Measurements from ENCODE around the gene FHIT. TPM values are rescaled to one million over a fixed set of nuclear protein-coding genes. Genes with fewer than 3 reads are reported as not detected.
A peak's percentile ranks its signal among the peaks of the same experiment; 100 is the strongest.

The FHIT gene
- total and polyA plus RNA-seq, 4 donors = 6.9 to 16.5 (median 9.9) TPM

DNA sequence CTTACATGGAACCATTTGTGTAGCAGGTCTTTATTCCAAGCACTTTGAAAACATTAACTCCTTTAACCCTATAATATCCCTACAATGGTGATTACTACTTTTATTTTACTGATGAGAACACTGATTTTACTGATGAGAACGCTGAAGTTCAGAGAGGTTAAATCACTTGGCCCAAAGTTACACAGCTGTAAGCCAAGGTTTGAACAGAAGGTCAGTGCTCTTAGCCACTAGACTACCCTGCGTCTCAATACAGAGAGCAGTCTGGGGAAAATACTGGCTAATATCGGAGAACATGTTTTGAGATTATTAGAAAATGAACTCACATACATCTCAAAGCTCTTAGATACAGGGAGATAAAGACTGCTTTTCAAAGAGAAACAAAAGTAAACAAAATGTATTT is 827.2 kb downstream of the FHIT start:
- no peaks in the 10 kb centered on the region for H3K27me3 ChIP-seq (ENCODE audit: control insufficient read depth, insufficient read depth, low read length)
- no peak overlapping the region for H3K4me3 ChIP-seq (ENCODE audit: low read depth, low read length)
- no CpG with 5 or more reads among the region's 3 CpGs for WGBS (ENCODE audit: insufficient coverage)
- no peak overlapping the region for H3K27ac ChIP-seq (ENCODE audit: low read depth, low read length)
- no peaks in the 10 kb centered on the region for H3K4me1 ChIP-seq (ENCODE audit: control insufficient read depth, insufficient read depth, low read length)
- no peaks in the 10 kb centered on the region for H3K9me3 ChIP-seq (ENCODE audit: control insufficient read depth, insufficient read depth, low read length)
- no peak for DNase-seq (ENCODE audit: low read depth in 4 of 6, low spot score in 6 of 6)
- H3K36me3 ChIP-seq (ENCODE audit: control insufficient read depth, insufficient read depth, low read length) = no peaks in the 10 kb centered on the region

DNA sequence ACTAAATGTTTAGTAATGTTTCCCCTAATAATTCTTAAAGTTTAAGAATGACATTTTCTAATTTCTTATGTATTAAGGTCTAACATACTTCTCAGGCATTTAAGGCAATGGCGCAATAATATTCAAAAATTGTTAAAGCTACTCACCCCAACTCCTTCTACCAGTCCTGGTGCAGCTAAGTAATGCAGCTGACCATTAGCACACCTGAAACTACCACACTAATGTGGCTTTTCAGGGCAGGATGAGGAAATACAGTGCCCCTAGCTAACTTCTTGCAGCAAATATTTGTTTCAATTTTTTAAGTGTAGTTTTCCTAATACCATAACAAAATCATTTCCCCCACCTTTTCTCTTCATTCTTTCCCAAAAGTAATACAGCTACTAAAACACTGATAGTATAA is 827.7 kb downstream of the FHIT start:
- H3K27me3 ChIP-seq (ENCODE audit: control insufficient read depth, insufficient read depth, low read length) = no peaks in the 10 kb centered on the region
- H3K27ac ChIP-seq (ENCODE audit: low read depth, low read length) = no peak overlapping the region
- DNase-seq (ENCODE audit: low read depth in 4 of 6, low spot score in 6 of 6) = no peak
- no peaks in the 10 kb centered on the region for H3K4me1 ChIP-seq (ENCODE audit: control insufficient read depth, insufficient read depth, low read length)
- no peaks in the 10 kb centered on the region for H3K36me3 ChIP-seq (ENCODE audit: control insufficient read depth, insufficient read depth, low read length)
- no peaks in the 10 kb centered on the region for H3K9me3 ChIP-seq (ENCODE audit: control insufficient read depth, insufficient read depth, low read length)
- H3K4me3 ChIP-seq (ENCODE audit: low read depth, low read length) = no peak overlapping the region
- WGBS (ENCODE audit: insufficient coverage) = no CpG with 5 or more reads among the region's 1 CpG

DNA sequence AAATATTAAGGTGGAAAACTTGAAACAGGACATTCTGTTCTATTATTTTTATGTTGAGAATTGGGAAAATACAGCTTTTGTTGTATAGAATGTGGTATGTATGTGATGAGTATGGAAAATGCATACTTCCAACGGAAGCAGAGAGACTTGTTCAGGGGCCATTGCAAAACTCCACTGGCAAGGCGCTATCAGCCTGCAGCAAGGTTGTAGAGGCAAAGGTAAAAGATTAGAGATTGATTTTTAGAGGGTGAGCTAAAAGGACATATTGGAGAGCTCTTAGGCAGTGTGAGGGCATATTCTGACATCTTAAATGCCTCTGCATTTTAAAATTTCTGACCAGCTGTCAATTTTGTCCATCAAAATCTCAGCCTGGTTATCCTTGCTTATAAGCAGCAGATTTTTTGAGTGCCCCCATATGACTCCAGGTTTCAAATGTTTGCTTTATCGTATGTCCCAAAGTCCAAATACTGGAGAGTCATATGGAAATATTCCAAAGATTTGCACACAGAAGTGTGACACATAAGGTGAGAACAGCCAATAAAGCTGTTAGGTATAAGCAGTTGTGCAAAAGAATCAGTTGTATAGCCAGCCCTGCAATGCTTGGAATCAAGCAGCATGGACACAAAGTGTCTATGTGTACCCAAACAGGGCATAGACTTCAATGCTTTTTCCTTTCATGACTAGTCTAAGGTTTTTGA is 829.4 kb downstream of the FHIT start:
- Histone ChIP-seq H3K27ac (ENCODE audit: low read depth, low read length) (no peak overlapping the region), H3K27me3 (ENCODE audit: control insufficient read depth, insufficient read depth, low read length) (no peaks in the 10 kb centered on the region), H3K4me1 (ENCODE audit: control insufficient read depth, insufficient read depth, low read length) (no peaks in the 10 kb centered on the region), H3K9me3 (ENCODE audit: control insufficient read depth, insufficient read depth, low read length) (no peaks in the 10 kb centered on the region), H3K36me3 (ENCODE audit: control insufficient read depth, insufficient read depth, low read length) (no peaks in the 10 kb centered on the region), H3K4me3 (ENCODE audit: low read depth, low read length) (no peak overlapping the region)
- no peak for DNase-seq (ENCODE audit: low read depth in 4 of 6, low spot score in 6 of 6)
- 100% methylated on average over 2 of the region's 3 CpGs for whole genome bisulfite sequencing (ENCODE audit: insufficient coverage)

DNA sequence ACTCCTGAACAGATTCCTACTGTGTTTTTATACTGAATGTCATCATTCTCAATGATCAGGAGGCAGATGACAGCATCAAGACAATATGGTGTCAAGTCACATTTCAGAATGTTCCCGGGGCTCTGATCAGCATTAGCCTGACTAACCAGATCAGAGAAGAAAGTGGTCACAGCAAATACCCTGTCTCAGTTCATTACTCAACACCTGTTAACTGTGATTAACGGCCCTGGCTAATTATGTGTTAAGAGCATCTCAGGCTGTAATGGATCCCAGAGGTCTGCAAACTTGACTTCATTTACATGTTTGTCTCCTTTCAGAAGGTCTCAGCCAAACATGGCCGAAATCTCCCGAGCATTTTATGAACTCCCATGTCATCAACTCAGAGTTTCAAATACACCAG is 833.7 kb downstream of the FHIT start:
- H3K36me3 ChIP-seq (ENCODE audit: control insufficient read depth, insufficient read depth, low read length) = no peaks in the 10 kb centered on the region
- H3K27me3 ChIP-seq (ENCODE audit: control insufficient read depth, insufficient read depth, low read length) = no peaks in the 10 kb centered on the region
- H3K4me1 ChIP-seq (ENCODE audit: control insufficient read depth, insufficient read depth, low read length) = no peaks in the 10 kb centered on the region
- no peak overlapping the region for H3K4me3 ChIP-seq (ENCODE audit: low read depth, low read length)
- H3K27ac ChIP-seq (ENCODE audit: low read depth, low read length) = no peak overlapping the region
- peak in 1 of 6 donors; percentile 79 for DNase-seq (ENCODE audit: low read depth in 4 of 6, low spot score in 6 of 6)
- 39% methylated on average over 3 of the region's 4 CpGs for WGBS (ENCODE audit: insufficient coverage)
- H3K9me3 ChIP-seq (ENCODE audit: control insufficient read depth, insufficient read depth, low read length) = no peaks in the 10 kb centered on the region

DNA sequence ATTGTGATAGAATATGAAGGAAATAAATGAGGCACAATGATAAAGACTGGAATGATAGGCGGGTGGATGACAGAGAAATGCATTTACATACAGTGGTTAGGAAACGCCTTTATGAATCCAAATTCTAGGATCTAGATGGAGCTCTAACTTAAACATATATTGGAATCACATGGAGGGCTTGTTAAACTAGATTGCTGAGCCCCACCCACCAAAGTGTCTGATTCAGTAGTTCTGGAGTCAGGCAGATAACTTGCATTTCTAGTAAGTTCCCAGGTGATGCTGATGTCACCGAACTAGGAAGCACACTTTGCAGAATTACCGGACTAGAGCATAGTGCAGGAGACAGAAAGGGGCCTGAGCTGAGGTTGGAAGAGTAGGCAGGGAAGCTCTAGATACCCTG is 837.2 kb downstream of the FHIT start:
- H3K27me3 ChIP-seq (ENCODE audit: control insufficient read depth, insufficient read depth, low read length) = no peaks in the 10 kb centered on the region
- no peak overlapping the region for H3K27ac ChIP-seq (ENCODE audit: low read depth, low read length)
- DNase-seq (ENCODE audit: low read depth in 4 of 6, low spot score in 6 of 6) = no peak
- H3K4me1 ChIP-seq (ENCODE audit: control insufficient read depth, insufficient read depth, low read length) = no peaks in the 10 kb centered on the region
- no peaks in the 10 kb centered on the region for H3K36me3 ChIP-seq (ENCODE audit: control insufficient read depth, insufficient read depth, low read length)
- H3K9me3 ChIP-seq (ENCODE audit: control insufficient read depth, insufficient read depth, low read length) = no peaks in the 10 kb centered on the region
- WGBS (ENCODE audit: insufficient coverage) = 94% methylated on average over 4 of the region's 4 CpGs
- no peak overlapping the region for H3K4me3 ChIP-seq (ENCODE audit: low read depth, low read length)

DNA sequence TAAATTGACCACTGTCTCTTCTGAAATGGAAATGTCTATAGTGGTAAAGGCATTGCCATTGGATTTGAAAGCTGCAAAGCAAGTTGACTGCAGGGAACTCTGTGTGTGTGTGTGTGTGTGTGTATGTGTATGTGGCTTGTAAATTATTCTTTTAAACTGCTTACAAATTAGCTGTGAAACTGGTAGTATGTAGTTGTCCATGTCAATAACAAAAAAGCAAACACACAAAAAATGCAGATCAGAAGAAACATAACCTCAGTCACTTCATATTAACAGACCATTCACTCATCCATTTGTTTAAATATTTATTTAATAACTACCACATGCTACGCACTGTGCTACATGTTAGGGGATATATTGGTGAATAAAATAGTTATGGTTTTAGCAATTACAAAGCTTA is 837.7 kb downstream of the FHIT start:
- Histone ChIP-seq H3K4me1 (ENCODE audit: control insufficient read depth, insufficient read depth, low read length) (no peaks in the 10 kb centered on the region), H3K36me3 (ENCODE audit: control insufficient read depth, insufficient read depth, low read length) (no peaks in the 10 kb centered on the region), H3K27me3 (ENCODE audit: control insufficient read depth, insufficient read depth, low read length) (no peaks in the 10 kb centered on the region), H3K9me3 (ENCODE audit: control insufficient read depth, insufficient read depth, low read length) (no peaks in the 10 kb centered on the region), H3K27ac (ENCODE audit: low read depth, low read length) (no peak overlapping the region), H3K4me3 (ENCODE audit: low read depth, low read length) (no peak overlapping the region)
- no CpG with 5 or more reads among the region's 1 CpG for WGBS (ENCODE audit: insufficient coverage)
- no peak for DNase-seq (ENCODE audit: low read depth in 4 of 6, low spot score in 6 of 6)

DNA sequence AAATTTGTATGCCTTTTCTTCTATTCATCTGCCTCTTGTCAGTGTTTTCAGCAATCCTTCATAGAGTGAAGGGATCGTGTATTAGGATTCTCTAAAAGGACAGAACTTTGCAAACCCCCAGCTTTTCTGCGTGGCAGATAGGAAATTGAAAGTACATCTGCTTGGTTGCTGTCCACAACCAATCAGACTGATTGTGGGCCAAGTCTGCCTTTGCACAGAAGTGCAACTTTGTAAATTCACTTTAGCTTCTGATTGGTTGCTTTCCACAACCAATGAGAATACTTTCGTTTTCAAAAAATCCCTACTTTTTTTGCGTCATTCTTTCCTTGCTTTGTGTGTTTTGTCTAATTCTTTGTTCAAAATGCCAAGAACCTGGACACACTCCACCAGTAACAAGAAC is 847.4 kb downstream of the FHIT start:
- H3K36me3 ChIP-seq (ENCODE audit: control insufficient read depth, insufficient read depth, low read length) = no peaks in the 10 kb centered on the region
- no peak overlapping the region for H3K27ac ChIP-seq (ENCODE audit: low read depth, low read length)
- no peaks in the 10 kb centered on the region for H3K4me1 ChIP-seq (ENCODE audit: control insufficient read depth, insufficient read depth, low read length)
- H3K4me3 ChIP-seq (ENCODE audit: low read depth, low read length) = no peak overlapping the region
- no peaks in the 10 kb centered on the region for H3K27me3 ChIP-seq (ENCODE audit: control insufficient read depth, insufficient read depth, low read length)
- no peaks in the 10 kb centered on the region for H3K9me3 ChIP-seq (ENCODE audit: control insufficient read depth, insufficient read depth, low read length)
- no peak for DNase-seq (ENCODE audit: low read depth in 4 of 6, low spot score in 6 of 6)
- 92% methylated on average over 2 of the region's 4 CpGs for WGBS (ENCODE audit: insufficient coverage)

DNA sequence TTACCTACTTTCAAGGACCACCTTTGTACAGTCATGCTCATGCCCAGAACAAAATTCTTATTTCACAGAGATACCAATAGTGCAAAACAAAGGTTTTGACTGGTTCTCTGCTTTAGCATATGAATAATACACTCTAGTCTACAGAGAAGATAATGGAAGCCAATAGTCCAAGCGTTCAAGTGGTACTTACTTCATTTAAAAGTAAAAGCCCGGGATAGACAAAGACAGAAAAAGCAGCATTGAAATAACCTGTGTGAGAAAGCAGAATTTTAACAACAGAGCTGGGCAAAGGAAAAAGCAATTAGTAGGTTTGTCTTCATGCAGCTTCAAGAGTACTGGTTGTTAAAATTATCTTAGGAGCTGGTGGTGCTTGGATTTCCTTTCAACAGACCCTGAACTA is 848.3 kb downstream of the FHIT start:
- H3K4me3 ChIP-seq (ENCODE audit: low read depth, low read length) = no peak overlapping the region
- H3K36me3 ChIP-seq (ENCODE audit: control insufficient read depth, insufficient read depth, low read length) = no peaks in the 10 kb centered on the region
- peak in 1 of 6 donors; percentile 7 for DNase-seq (ENCODE audit: low read depth in 4 of 6, low spot score in 6 of 6)
- no peaks in the 10 kb centered on the region for H3K9me3 ChIP-seq (ENCODE audit: control insufficient read depth, insufficient read depth, low read length)
- 100% methylated on average over 2 of the region's 2 CpGs for WGBS (ENCODE audit: insufficient coverage)
- H3K27ac ChIP-seq (ENCODE audit: low read depth, low read length) = no peak overlapping the region
- no peaks in the 10 kb centered on the region for H3K4me1 ChIP-seq (ENCODE audit: control insufficient read depth, insufficient read depth, low read length)
- H3K27me3 ChIP-seq (ENCODE audit: control insufficient read depth, insufficient read depth, low read length) = no peaks in the 10 kb centered on the region

DNA sequence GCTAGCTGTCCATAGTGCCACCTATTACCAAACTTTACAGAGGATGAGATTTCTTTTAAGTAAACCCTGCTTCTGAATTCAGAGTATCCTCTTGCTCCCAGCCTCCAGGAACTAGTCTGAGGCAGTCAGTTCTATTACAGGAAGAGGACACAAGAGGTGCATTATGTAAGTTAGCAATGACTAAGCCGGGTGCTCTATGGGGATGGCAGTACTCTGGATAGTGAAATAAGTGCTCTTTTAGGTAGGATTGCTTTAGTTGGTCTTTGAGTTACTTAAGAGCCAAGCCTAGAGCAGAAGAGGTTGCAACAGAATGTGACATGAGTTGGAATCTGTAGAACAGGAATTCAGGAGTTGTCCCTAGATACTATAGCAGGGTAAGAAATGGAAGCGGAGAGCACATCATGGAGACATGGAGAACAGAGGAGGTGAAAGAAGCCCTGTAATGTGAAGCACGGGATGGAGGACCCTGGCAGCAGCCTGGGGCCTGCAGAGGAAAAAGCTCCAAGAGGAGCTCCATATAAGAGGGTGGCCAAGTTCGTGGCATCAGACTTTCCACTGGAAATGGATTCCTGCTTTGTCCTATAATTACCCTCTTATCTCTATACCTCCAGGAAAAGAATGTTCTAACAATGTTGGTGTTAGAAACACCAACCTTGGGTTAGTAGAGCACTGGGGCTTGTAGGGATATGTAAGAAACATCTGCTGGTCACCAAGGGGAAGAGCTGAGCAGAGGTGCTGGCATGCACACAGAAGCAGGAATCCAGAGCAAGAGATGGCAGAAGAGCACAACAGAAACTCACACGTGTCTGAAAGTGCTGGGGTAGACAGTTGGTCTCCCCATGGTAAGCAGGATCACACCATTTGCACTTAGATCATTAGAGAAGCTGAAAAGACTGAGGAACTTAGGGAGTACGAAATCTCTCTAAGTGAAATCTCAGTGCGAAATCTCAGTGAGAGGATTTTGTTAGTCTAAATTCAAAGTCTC is 851.1 kb downstream of the FHIT start:
- 90% methylated on average over 2 of the region's 7 CpGs for WGBS (ENCODE audit: insufficient coverage)
- Histone ChIP-seq H3K27me3 (ENCODE audit: control insufficient read depth, insufficient read depth, low read length) (no peaks in the 10 kb centered on the region), H3K4me1 (ENCODE audit: control insufficient read depth, insufficient read depth, low read length) (no peaks in the 10 kb centered on the region), H3K36me3 (ENCODE audit: control insufficient read depth, insufficient read depth, low read length) (no peaks in the 10 kb centered on the region), H3K9me3 (ENCODE audit: control insufficient read depth, insufficient read depth, low read length) (no peaks in the 10 kb centered on the region), H3K27ac (ENCODE audit: low read depth, low read length) (no peak overlapping the region), H3K4me3 (ENCODE audit: low read depth, low read length) (no peak overlapping the region)
- peak in 1 of 6 donors; percentile 24 for DNase-seq (ENCODE audit: low read depth in 4 of 6, low spot score in 6 of 6)

All from spinal cord (tissue), 10 donors.